KOPT-K1 (cell line): ENCODE results near the gene PHF23.

Experiments
- H3K27ac ChIP-seq: fragments of 200-600 bp; sonication (generic); 2 replicates; pipeline ENCODE4 v1.5.1; 2016; ENCODE audit warnings: antibody characterized with exemption, mild to moderate bottlenecking, low read depth, low read length; ENCODE audit not compliant: poor library complexity, severe bottlenecking
- H3K36me3 ChIP-seq: fragments of 200-600 bp; sonication (generic); 2 replicates; pipeline ENCODE4 v1.5.1; 2017; ENCODE audit warnings: antibody characterized with exemption, mild to moderate bottlenecking, low read length, moderate library complexity; ENCODE audit not compliant: insufficient read depth
- H3K9me3 ChIP-seq: fragments of 200-600 bp; sonication (generic); 2 replicates; pipeline ENCODE4 v1.5.1; 2017; ENCODE audit warnings: antibody characterized with exemption, low read length, mild to moderate bottlenecking; ENCODE audit not compliant: insufficient read depth, poor library complexity, severe bottlenecking

The PHF23 gene

DNA sequence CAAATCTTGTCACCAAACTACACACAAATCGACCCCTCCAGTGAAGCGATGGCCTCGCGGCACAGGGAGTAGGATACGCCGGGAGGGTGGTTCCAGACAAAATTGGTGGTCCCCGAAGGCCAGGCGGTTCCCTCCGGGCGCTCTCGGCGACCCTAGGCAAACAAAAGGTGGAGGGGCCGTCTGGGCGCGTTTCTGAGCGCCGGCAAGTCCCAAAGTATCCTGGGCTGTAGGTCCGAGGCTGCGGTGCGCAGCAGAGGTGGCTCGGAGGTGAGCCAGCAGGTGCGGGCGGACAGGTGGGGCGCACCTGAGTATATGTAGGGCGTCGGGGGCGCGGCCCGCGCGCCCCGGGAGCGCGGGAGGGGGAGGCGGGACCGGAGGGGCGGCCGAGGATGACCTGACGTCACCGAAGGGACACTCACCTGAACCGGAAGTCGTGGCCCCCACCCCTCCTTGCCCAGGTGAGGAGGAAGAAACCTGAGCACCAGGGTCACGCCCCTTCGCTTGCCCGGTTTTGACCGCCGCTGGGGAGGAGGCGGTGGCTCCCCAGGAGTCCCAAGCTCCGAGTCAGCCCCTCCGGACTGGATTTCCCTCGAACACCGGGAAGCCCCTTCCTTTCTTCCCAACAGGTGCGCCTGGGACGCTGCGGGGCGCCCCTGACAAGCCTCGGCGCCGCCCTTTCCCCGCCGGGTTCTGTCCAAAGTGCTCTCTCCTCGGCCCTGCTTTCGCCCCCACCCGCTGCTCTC is 23.1 kb upstream of the PHF23 start, which contains the start of gene CLDN7:
CLDN7 (minus strand) TSS at position 287 of the 743 bp plus-strand sequence. CDS start 435 bp downstream, outside the sequence.
- H3K36me3 ChIP-seq: peaks cover 34% of the 10 kb centered on the region
- H3K27ac ChIP-seq: no peak within 1 kb of the TSS
- H3K9me3 ChIP-seq: no peaks in the 10 kb centered on the region

GRCh38 chr17:7261379-7262191 is 22.3 kb upstream of the PHF23 start:
- no peaks in the 10 kb centered on the region for H3K9me3 ChIP-seq

GRCh38 chr17:7260651-7261378 is 21.6 kb upstream of the PHF23 start:
- Histone ChIP-seq H3K27ac (no peak overlapping the region), H3K9me3 (no peaks in the 10 kb centered on the region), H3K36me3 (peaks cover 49% of the 10 kb centered on the region)

More at GRCh38 chr17:7261379-7262191, 22.3 kb upstream of the PHF23 start:
- Histone ChIP-seq H3K36me3 (peaks cover 41% of the 10 kb centered on the region), H3K27ac (no peak overlapping the region)

DNA sequence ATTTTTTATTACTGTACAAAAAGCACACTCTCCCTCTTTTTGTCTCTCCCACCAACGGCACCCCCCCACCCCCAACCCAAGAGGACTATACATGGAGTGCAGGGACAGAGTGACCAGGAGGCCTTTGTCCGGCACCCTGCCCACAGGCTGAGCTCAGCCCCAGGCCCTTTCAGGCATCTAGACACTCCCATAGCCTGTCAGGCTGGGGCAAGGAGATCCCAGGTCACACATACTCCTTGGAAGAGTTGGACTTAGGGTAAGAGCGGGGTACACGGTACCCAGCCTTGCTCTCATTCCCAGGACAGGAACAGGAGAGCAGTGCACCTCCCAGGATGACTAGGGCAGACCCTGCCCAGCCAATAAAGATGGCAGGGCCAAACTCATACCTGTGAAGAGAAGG is 20.9 kb upstream of the PHF23 start:
- Histone ChIP-seq H3K36me3 (peaks cover 56% of the 10 kb centered on the region), H3K27ac (no peak overlapping the region), H3K9me3 (no peaks in the 10 kb centered on the region)

- Histone ChIP-seq H3K9me3 (no peaks in the 10 kb centered on the region), H3K36me3 (peaks cover 62% of the 10 kb centered on the region), H3K27ac (no peak overlapping the region)
Measured at GRCh38 chr17:7259555-7259889, 20.3 kb upstream of the PHF23 start.

DNA sequence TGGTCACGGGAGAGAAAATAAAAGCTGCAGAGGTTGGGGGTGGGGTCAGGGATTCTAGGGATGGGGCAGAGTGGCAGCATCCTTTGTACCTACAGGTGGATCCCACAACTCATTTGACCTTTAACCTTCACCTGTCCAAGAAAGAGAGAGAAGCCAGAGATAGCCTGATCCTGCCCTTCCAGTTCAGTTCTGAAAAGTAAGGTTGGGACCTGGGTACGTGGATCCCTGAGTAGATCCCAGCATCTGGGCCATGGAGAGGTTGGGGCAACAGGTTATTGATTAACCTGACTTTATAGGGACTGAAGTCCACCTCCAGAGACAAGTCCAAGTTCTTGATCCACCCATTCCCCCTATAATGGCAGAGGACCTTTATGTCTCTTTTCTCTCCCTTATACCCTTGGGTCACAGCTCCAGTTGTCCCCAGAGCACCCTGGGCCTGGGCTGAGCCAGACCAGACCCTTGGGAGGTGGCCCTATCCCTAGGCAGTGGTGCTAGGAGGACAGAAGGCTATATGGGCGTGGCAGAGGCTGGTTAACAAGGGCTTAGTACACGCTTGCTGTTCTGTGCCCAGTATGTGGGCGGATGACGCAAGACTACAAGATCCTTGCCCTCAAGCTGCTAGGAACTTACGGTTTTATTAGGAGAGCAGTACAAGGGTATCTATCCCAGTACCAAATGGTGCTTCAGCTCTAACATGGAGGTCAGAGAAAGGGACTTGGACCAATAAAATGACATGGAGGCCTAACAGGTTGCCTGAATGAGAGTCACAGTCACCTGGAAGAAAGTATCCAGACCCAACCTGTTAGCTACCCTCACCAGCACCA is 19.7 kb upstream of the PHF23 start:
- Histone ChIP-seq H3K9me3 (no peaks in the 10 kb centered on the region), H3K36me3 (peaks cover 68% of the 10 kb centered on the region), H3K27ac (no peak overlapping the region)

DNA sequence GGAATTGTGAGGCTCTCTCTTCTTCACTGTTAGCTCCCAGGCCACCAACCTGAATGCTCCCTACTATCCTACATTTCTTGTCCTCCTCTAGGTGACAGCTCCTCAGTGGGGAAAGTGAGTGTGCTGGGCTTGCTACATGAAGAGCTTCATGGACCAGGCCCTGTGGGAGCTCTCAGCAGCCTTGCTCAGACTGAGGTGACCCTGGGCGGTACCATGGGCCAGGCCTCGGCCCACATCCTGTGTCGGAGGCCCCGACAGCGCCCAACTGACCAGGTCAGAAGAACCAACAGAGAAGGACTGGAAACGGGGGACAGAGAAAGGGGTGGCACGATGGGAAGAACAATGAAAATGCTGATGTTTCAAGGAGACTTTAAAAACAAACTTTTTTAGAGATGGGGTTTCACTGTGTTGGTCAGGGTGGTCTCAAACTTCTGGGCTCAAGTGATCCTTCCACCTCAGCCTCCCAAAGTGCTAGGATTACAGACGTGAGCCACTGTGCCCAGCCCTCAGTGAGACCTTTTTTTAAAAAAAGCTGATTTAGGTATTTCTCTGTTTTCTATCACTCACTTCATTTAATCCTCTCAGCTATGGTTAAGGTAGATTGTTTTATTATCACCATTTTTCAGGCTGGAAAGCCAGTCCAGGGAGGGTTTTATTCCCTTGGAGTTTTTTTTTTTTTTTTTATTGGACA is 17.7 kb upstream of the PHF23 start:
- no peak overlapping the region for H3K27ac ChIP-seq

GRCh38 chr17:7254511-7254910 is 15.3 kb upstream of the PHF23 start:
- Histone ChIP-seq H3K27ac (no peak overlapping the region), H3K9me3 (no peaks in the 10 kb centered on the region), H3K36me3 (peaks cover 57% of the 10 kb centered on the region)

More for the DNA sequence above, 17.7 kb upstream of the PHF23 start:
- Histone ChIP-seq H3K36me3 (peaks cover 69% of the 10 kb centered on the region), H3K9me3 (no peaks in the 10 kb centered on the region)

DNA sequence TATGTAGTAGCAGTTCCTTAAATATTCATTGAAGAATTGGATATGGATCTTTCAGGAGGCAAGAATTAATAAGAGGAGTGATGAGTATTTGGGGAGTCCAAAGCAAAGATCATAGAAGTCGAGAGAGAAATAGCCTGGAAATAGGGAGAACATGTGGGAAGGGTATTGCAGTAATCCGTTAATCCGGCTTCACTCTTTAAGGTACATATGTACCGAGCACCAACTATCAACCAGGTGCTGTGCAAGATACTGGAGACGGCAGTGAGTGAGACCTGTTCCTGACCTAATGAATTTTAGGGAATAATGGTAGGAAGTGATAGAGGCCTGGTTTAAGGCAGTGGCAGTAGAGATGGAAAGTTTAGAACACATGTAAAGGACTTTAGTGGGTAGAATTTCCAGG is 13.8 kb upstream of the PHF23 start:
- peaks cover 49% of the 10 kb centered on the region for H3K36me3 ChIP-seq
- no peaks in the 10 kb centered on the region for H3K9me3 ChIP-seq
- H3K27ac ChIP-seq: peak overlapping the region; percentile 98

DNA sequence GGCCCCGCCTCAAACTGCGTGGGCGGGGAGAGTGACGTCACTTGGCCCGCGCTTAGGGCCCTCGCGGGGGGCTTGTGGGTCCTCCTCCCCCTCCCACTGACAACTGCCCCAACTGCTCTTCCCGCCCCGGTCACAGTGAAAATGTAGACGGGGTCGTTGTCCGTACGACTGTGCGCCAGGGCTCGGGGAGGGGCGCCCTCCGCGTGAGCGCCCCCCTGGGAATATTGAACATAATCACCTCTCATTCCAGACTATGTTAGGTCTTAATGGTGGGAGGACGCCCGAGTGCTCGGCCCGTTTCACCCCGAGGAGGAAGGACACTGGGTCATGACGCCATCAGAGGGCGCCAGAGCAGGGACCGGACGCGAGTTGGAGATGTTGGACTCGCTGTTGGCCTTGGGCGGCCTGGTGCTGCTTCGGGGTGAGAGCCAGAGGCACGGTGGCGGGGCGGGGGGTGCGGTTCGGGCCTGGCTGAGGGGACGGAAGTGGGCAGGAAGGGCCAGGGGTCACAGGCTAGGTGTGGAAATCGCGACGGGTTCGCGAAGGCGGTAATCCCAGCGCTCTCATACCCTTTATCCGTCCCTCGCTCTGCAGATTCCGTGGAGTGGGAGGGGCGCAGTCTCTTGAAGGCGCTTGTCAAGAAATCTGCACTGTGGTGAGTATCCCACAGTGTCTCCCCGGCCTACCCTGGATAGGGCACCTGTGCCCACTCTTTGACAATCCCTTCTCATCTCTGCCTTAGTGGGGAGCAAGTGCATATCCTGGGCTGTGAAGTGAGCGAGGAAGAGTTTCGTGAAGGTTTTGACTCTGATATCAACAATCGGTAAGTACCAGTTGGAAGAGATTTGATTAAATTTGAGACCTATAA is 13.2 kb upstream of the PHF23 start, which contains the start of gene ELP5:
ELP5 (plus strand) TSS at position 40 of the 868 bp plus-strand sequence; CDS start at position 376, 336 bp downstream.
- peaks cover 43% of the 10 kb centered on the region for H3K36me3 ChIP-seq
- H3K9me3 ChIP-seq: no peaks in the 10 kb centered on the region
- H3K27ac ChIP-seq: peak within 1 kb of the TSS; percentile 98

- Histone ChIP-seq H3K36me3 (peaks cover 43% of the 10 kb centered on the region), H3K27ac (peak within 1 kb of the TSS; percentile 98), H3K9me3 (no peaks in the 10 kb centered on the region)
Measured at GRCh38 chr17:7251661-7252175, 12.5 kb upstream of the PHF23 start, which contains the start of gene CTDNEP1. Gene CTDNEP1 (minus strand): TSS chr17:7251734. CDS start chr17:7251296, 438 bp downstream.

DNA sequence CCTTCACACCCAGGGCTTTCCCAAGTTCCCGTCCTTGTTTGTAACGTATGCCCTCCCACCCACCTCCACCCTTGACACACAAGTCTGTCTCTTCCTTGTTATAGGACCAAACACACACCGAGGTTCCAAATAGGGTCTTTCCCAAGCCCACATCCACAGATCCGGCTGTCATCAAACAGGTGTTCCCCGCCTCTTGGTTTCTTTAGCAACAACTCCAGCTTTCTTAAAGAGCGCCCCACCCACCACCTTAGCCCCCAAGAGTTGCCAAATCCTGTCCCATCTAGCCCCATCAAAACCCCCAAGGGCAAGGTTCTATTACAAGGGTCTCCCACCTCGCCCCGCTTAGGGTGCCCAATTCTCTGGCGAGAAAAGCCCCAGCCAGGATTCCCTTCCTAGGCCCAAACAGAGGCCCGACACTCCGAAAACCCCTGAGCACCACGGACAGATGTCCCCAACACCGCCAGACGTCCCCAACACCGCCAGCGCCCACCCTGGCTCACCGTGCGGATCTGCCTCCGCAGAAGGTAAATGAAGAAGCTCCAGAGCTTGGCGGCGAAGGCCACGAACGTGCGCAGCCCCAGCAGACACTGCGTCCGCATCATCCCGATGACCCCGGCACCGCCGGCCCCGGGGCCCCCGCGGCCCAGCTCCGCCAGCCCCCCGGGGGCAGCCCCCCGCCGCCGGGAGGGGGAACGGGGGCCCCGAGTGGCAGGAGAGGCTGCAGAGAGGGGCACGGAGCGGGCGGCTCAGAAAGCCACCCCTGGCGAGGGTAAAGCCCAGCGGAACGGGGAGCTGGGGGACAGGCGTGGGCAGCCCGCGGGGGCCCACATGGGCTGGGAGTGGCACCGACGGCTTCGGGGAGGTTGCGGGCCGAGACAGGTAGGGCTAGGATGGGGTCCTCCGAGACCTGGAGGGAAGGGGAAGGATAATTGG is 11.7 kb upstream of the PHF23 start:
- H3K9me3 ChIP-seq: no peaks in the 10 kb centered on the region
- peaks cover 43% of the 10 kb centered on the region for H3K36me3 ChIP-seq
- H3K27ac ChIP-seq: peak overlapping the region; percentile 98
